PC-3 (cell line): Measurements from ENCODE around the gene PLA2G4A.

ENCODE experiments used
- CTCF ChIP-seq: fragments of 300-600 bp; sonication (generic); conservative IDR thresholded peaks from 2 replicates; pipeline ENCODE4 v1.5.1; 2017; ENCODE audit warnings: antibody characterized with exemption, low read depth, mild to moderate bottlenecking, low read length
- EZH2 ChIP-seq: fragments of 300-600 bp; sonication (generic); IDR thresholded peaks from one replicate; pipeline ENCODE4 v1.6.1; 2017; ENCODE audit warnings: antibody characterized with exemption, mild to moderate bottlenecking, low read length; ENCODE audit not compliant: unreplicated experiment
- EZH2phosphoT487 ChIP-seq: fragments of 300-600 bp; sonication (generic); IDR thresholded peaks from 2 replicates; pipeline ENCODE4 v1.6.1; 2018; ENCODE audit warnings: mild to moderate bottlenecking, antibody characterized with exemption, low read length, borderline replicate concordance

- TF ChIP-seq EZH2: no peak
- no peak for TF ChIP-seq CTCF
- TF ChIP-seq EZH2phosphoT487: no peak
Observed at GRCh38 chr1:186882372-186883134, 53.8 kb downstream of the PLA2G4A start.
